ENCODE results near the gene FBXL19.

FBXL19 gene

DNA sequence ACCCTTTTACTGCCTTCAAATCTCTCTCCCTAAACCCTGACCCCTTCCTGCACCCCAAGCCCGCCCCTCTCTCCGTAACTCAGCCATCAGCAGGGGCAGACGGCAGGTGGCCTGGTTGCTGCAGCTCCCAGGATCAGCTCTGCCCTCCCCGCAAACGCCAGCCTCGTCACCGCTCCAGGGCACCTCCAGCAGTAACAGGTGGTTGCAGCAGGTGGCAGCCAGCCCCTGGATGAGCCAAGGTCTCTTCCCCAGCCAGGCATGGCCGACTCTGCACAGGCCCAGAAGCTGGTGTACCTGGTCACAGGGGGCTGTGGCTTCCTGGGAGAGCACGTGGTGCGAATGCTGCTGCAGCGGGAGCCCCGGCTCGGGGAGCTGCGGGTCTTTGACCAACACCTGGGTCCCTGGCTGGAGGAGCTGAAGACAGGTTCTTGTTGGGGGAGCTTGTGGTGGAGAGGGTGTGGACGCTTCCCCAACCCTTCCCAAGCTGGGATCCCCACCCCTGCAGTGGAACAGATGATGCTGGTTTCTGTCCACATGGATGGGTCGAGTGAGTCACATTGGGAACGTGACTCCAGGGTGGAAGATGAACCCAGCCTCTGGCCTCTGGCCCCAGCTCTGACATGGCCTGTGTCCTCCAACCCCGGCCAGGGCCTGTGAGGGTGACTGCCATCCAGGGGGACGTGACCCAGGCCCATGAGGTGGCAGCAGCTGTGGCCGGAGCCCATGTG lies 62.2 kb downstream of the FBXL19 start:
- Histone ChIP-seq H3K79me2 (ENCODE audit: control insufficient read depth, low read length) (no peaks in the 10 kb centered on the region), H3K4me2 (ENCODE audit: low read length) (no peak overlapping the region), H3K9me2 (replicated peaks; ENCODE audit: control insufficient read depth, low read length) (no peaks in the 10 kb centered on the region), H3F3A (ENCODE audit: control insufficient read depth, insufficient read depth) (no peaks in the 10 kb centered on the region), H3K36me3 (ENCODE audit: control insufficient read depth, low read length) (peaks cover 44% of the 10 kb centered on the region), H4K20me1 (ENCODE audit: control insufficient read depth, insufficient read depth, low read depth, low read length) (no peaks in the 10 kb centered on the region), H3K9me3 (ENCODE audit: control insufficient read depth, insufficient read depth, low read length) (no peaks in the 10 kb centered on the region), H3K4me3 (ENCODE audit: low read length) (no peak overlapping the region), H3K4me1 (ENCODE audit: control insufficient read depth, low read length) (no peaks in the 10 kb centered on the region; the same call in 1 of the 2 replicates), H3K27ac (ENCODE audit: low read depth, low read length) (no peak overlapping the region), H3K27me3 (ENCODE audit: control insufficient read depth, low read length) (no peaks in the 10 kb centered on the region)
- no peak for TF ChIP-seq EZH2phosphoT487 (IDR thresholded peaks at IDR 0.05; ENCODE audit: borderline replicate concordance, low read length)
- no peak for TF ChIP-seq CTCF (IDR thresholded peaks at IDR 0.05; ENCODE audit: low read depth, low read length, poor library complexity, severe bottlenecking)

DNA sequence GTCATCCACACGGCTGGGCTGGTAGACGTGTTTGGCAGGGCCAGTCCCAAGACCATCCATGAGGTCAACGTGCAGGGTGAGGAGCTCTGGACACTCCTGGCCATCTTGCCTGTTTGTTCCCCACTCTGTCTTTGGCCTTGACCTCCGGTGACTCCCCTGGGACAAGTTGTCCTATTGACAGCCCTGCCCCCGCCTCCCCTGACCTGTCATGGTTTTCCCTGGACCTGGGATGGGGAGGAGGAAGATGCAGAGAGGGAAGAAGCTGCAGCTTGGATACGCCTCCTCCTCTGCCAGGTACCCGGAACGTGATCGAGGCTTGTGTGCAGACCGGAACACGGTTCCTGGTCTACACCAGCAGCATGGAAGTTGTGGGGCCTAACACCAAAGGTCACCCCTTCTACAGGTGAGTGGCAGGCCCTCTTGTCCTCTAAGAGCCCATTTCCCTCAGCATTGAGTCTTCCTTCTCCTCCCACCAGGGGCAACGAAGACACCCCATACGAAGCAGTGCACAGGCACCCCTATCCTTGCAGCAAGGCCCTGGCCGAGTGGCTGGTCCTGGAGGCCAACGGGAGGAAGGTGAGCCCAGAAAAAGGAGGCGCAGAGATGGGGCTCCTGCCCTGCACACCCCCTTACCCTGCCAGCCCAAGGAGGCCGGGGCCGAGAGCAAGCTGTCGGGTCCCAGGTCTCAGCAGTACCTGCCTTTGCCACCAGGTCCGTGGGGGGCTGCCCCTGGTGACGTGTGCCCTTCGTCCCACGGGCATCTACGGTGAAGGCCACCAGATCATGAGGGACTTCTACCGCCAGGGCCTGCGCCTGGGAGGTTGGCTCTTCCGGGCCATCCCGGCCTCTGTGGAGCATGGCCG lies 63.0 kb downstream of the FBXL19 start:
- Histone ChIP-seq H3K36me3 (ENCODE audit: control insufficient read depth, low read length) (peaks cover 40% of the 10 kb centered on the region), H3K4me2 (ENCODE audit: low read length) (no peak overlapping the region), H3F3A (ENCODE audit: control insufficient read depth, insufficient read depth) (no peaks in the 10 kb centered on the region), H3K9me3 (ENCODE audit: control insufficient read depth, insufficient read depth, low read length) (no peaks in the 10 kb centered on the region), H3K9me2 (replicated peaks; ENCODE audit: control insufficient read depth, low read length) (no peaks in the 10 kb centered on the region), H3K4me1 (ENCODE audit: control insufficient read depth, low read length) (no peaks in the 10 kb centered on the region; the same call in 1 of the 2 replicates), H3K79me2 (ENCODE audit: control insufficient read depth, low read length) (no peaks in the 10 kb centered on the region), H3K27ac (ENCODE audit: low read depth, low read length) (no peak overlapping the region), H3K27me3 (ENCODE audit: control insufficient read depth, low read length) (no peaks in the 10 kb centered on the region), H3K4me3 (ENCODE audit: low read length) (no peak overlapping the region), H4K20me1 (ENCODE audit: control insufficient read depth, insufficient read depth, low read depth, low read length) (no peaks in the 10 kb centered on the region)
- TF ChIP-seq CTCF (IDR thresholded peaks at IDR 0.05; ENCODE audit: low read depth, low read length, poor library complexity, severe bottlenecking) = no peak
- TF ChIP-seq EZH2phosphoT487 (IDR thresholded peaks at IDR 0.05; ENCODE audit: borderline replicate concordance, low read length) = no peak

DNA sequence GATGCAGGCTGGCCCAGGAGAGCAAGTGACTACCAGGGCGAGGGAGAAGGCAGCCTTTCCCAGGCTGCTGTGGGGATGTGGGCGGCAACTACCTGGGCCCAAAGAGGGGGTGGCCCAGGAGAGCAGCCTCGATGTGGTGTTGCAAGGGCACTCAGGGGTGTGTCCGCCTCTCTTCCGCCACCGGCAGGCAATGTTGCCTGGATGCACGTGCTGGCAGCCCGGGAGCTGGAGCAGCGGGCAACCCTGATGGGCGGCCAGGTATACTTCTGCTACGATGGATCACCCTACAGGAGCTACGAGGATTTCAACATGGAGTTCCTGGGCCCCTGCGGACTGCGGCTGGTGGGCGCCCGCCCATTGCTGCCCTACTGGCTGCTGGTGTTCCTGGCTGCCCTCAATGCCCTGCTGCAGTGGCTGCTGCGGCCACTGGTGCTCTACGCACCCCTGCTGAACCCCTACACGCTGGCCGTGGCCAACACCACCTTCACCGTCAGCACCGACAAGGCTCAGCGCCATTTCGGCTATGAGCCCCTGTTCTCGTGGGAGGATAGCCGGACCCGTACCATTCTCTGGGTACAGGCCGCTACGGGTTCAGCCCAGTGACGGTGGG lies 64.3 kb downstream of the FBXL19 start:
- no peaks in the 10 kb centered on the region for H3K79me2 ChIP-seq (ENCODE audit: control insufficient read depth, low read length)
- no peaks in the 10 kb centered on the region; the same call in 1 of the 2 replicates for H3K4me1 ChIP-seq (ENCODE audit: control insufficient read depth, low read length)
- TF ChIP-seq CTCF (IDR thresholded peaks at IDR 0.05; ENCODE audit: low read depth, low read length, poor library complexity, severe bottlenecking) (no peak), EZH2phosphoT487 (IDR thresholded peaks at IDR 0.05; ENCODE audit: borderline replicate concordance, low read length) (no peak)
- peaks cover 32% of the 10 kb centered on the region for H3K36me3 ChIP-seq (ENCODE audit: control insufficient read depth, low read length)
- H3K9me2 ChIP-seq (replicated peaks; ENCODE audit: control insufficient read depth, low read length) = no peaks in the 10 kb centered on the region
- H3K9me3 ChIP-seq (ENCODE audit: control insufficient read depth, insufficient read depth, low read length) = no peaks in the 10 kb centered on the region
- no peak overlapping the region for H3K27ac ChIP-seq (ENCODE audit: low read depth, low read length)
- no peaks in the 10 kb centered on the region for H3K27me3 ChIP-seq (ENCODE audit: control insufficient read depth, low read length)
- H3K4me2 ChIP-seq (ENCODE audit: low read length) = no peak overlapping the region
- no peak overlapping the region for H3K4me3 ChIP-seq (ENCODE audit: low read length)
- no peaks in the 10 kb centered on the region for H4K20me1 ChIP-seq (ENCODE audit: control insufficient read depth, insufficient read depth, low read depth, low read length)
- no peaks in the 10 kb centered on the region for H3F3A ChIP-seq (ENCODE audit: control insufficient read depth, insufficient read depth)

All from DOHH2 (cell line).